ENCODE results near the gene ADAMTS14.

- TF ChIP-seq YY1 (IDR thresholded peaks at IDR 0.05; ENCODE audit: insufficient read depth, insufficient read length) (no peak), ZNF274 (IDR thresholded peaks at IDR 0.05; ENCODE audit: low read depth, low read length) (no peak), SUZ12 (IDR thresholded peaks at IDR 0.05; ENCODE audit: extremely low read depth, insufficient read depth, insufficient read length) (no peak)
Measured at GRCh38 chr10:70675496-70676161, 3.3 kb downstream of the ADAMTS14 start.

Measured in NT2/D1 (cell line).